Coronary artery (tissue), 2 donors: ENCODE measurements around the gene MAOB.

Experiments used
- DNase-seq: peaks from one replicate; pipeline ENCODE4 v3.0.0-alpha.2; 2017; ENCODE audit warnings: low spot score
- H3K27ac ChIP-seq, 2 donors: fragments of 200-600 bp; sonication (generic); one replicate each; pipeline ENCODE4 v1.5.1; 2016 to 2019
- H3K4me3 ChIP-seq: fragments of 200-600 bp; sonication (generic); 2 replicates; pipeline ENCODE4 v1.5.1; 2016; ENCODE audit warnings: mild to moderate bottlenecking, moderate library complexity
- CTCF ChIP-seq: fragments of 200-600 bp; sonication (generic); IDR thresholded peaks from one replicate; pipeline ENCODE4 v1.5.1; 2019; ENCODE audit warnings: antibody characterized with exemption

MAOB gene

GRCh38 chrX:43870758-43871419 is 11.4 kb downstream of the MAOB start:
- Histone ChIP-seq H3K27ac (no peak overlapping the region), H3K4me3 (no peak overlapping the region)
- no peak for TF ChIP-seq CTCF
- no peak for DNase-seq

- H3K4me3 ChIP-seq: no peak overlapping the region
- no peak for TF ChIP-seq CTCF
- DNase-seq: no peak
- H3K27ac ChIP-seq: peak overlapping the region in 1 of 2 donors; percentile 59
Measured at GRCh38 chrX:43870011-43870410, 12.2 kb downstream of the MAOB start.

GRCh38 chrX:43868791-43869190 is 13.5 kb downstream of the MAOB start:
- peak overlapping the region in 1 of 2 donors; percentile 44 for H3K27ac ChIP-seq
- peak overlapping the region; percentile 25 for H3K4me3 ChIP-seq
- TF ChIP-seq CTCF: no peak
- no peak for DNase-seq

GRCh38 chrX:43866423-43866822 is 15.8 kb downstream of the MAOB start:
- H3K27ac ChIP-seq: peak overlapping the region in 1 of 2 donors; percentile 33
- TF ChIP-seq CTCF: no peak
- H3K4me3 ChIP-seq: no peak overlapping the region
- no peak for DNase-seq

GRCh38 chrX:43865791-43866190 is 16.5 kb downstream of the MAOB start:
- Histone ChIP-seq H3K27ac (no peak overlapping the region), H3K4me3 (no peak overlapping the region)
- TF ChIP-seq CTCF: no peak
- DNase-seq: no peak

- no peak overlapping the region for H3K4me3 ChIP-seq
- no peak for DNase-seq
- no peak for TF ChIP-seq CTCF
- no peak overlapping the region for H3K27ac ChIP-seq
Measured at GRCh38 chrX:43862434-43862833, 19.8 kb downstream of the MAOB start.

GRCh38 chrX:43861750-43862149 is 20.5 kb downstream of the MAOB start:
- Histone ChIP-seq H3K27ac (no peak overlapping the region), H3K4me3 (no peak overlapping the region)
- TF ChIP-seq CTCF: no peak
- DNase-seq: no peak
